GM21423 (cell line): Measurements from ENCODE around the gene KIAA0513.
"Not testable (repeated sequence)": the region's sequence is repeated elsewhere in the genome, so short reads cannot be mapped to it uniquely, and the experiment has no call there.

Experiments
- ATAC-seq: cut with Tn5 transposase; IDR thresholded peaks from one replicate; pipeline ENCODE4 v1.9.1; 2021; ENCODE audit warnings: mild to moderate bottlenecking, moderate library complexity; ENCODE audit not compliant: unreplicated experiment

KIAA0513 gene

GRCh38 chr16:85105475-85105874, 77.9 kb downstream of the KIAA0513 start:
- ATAC-seq: no peak

GRCh38 chr16:85107083-85107482, 79.5 kb downstream of the KIAA0513 start:
- ATAC-seq: no peak

DNA sequence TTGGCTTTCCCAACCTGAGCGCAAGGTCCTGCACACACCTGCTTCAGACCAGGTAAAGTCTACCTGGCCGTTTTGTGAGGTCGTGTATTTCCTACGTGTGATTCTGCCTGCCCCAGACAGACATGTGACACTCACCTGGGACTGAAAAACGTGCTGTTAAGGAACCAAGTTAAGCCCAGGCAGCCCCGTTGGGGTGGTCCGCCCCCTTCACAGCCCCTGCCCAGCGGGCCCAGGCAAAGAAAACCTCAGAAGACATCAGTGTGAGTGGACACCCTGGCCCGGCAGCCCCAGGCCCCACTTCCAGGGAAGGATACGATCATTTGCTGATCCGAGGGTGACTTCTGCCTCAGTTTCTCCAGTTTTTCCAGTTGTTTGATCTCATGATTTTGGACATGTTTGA, 79.9 kb downstream of the KIAA0513 start:
- ATAC-seq: no peak

DNA sequence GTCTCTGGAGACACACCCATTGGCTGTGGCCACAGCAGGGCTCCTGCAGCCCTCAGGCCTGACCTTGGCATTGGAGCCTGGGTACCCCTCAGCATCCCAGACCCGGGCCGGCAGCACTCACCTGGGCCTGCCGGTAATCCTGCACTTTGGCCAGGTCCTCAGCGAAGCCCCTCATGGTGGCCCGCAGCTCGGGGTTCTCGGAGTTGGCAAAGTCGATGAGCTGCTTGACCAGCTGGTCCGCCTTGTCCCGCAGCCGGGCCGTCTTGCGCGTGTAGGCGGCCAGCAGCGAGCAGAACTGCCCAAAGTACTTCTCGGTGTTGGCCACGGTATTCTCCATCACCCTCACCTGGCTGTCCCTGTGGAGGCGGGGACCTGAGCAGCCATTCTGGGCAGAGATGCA, 82.5 kb downstream of the KIAA0513 start:
- no peak for ATAC-seq

DNA sequence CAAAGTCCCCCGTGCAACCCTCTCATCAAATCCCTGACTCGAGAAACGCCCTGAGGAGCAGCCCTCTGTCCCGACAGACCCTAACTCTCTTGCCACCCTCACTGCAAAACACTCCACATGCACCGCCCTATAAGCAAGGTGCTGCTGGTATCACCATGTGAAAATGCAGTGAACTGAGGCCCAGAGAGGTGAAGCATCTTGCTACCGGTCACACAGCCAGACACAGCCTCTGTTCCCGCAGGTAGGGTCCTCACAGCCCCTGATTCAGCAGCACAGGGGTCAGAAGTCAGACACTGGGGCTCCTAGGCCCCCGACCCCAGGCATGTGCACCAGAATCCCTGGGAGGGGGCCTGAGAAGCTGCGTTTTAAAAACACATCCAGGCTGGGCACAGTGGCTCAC, 83.6 kb downstream of the KIAA0513 start:
- no peak for ATAC-seq

DNA sequence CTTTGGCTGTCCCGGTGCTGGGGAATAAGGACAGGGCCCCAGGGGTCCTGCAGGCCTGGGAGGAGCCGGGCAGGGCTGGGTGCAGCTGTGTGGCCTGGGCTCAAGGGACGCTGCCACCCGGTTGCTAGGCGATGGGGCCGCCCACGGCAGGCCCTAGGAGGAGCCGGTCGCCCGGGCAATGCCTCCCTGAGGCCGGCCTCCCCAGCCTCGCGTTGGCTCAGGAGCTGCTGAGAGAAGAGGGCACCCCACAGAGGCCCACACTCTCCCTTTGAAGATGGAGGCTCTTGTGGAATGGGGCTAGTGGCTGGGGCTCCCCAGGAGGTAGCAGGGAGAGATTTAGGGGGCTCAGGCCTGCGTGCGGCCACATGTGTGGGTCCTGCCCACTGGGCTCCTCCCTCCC, 84.8 kb downstream of the KIAA0513 start, which contains the start of gene CIBAR2:
Gene CIBAR2, minus strand, starts transcription at position 109 of the 400 bp plus-strand sequence. CDS start 120 bp downstream, outside the sequence.
- no peak for ATAC-seq

- ATAC-seq: no peak
Observed at GRCh38 chr16:85113168-85113733, 85.7 kb downstream of the KIAA0513 start.

GRCh38 chr16:85113913-85114312, 86.3 kb downstream of the KIAA0513 start:
- no peak for ATAC-seq

- peak; percentile 67 for ATAC-seq
Observed at GRCh38 chr16:85114909-85115567, 87.4 kb downstream of the KIAA0513 start.

- no peak for ATAC-seq
Observed at GRCh38 chr16:85117418-85117817, 89.8 kb downstream of the KIAA0513 start.

- ATAC-seq: no peak
Observed at GRCh38 chr16:85120006-85120340, 92.4 kb downstream of the KIAA0513 start.

DNA sequence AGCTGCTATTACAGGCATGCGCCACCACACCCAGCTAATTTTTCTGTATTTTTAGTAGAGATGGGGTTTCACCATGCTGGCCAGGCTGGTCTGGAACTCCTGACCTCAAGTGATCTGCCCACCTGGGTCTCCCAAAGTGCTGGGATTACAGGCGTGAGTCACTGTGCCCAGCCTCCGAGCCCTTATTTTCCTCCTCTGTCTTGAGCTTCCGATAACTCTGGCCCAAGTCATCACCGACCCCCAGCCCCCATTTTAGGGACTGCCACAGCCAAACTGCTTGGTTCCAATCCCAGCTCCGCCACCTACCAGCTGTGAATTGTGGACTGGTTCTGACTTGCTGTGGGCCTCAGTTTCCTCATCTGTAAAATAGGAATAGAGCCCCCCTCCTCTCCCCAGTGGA, 95.8 kb downstream of the KIAA0513 start:
- ATAC-seq: not testable (repeated sequence)

DNA sequence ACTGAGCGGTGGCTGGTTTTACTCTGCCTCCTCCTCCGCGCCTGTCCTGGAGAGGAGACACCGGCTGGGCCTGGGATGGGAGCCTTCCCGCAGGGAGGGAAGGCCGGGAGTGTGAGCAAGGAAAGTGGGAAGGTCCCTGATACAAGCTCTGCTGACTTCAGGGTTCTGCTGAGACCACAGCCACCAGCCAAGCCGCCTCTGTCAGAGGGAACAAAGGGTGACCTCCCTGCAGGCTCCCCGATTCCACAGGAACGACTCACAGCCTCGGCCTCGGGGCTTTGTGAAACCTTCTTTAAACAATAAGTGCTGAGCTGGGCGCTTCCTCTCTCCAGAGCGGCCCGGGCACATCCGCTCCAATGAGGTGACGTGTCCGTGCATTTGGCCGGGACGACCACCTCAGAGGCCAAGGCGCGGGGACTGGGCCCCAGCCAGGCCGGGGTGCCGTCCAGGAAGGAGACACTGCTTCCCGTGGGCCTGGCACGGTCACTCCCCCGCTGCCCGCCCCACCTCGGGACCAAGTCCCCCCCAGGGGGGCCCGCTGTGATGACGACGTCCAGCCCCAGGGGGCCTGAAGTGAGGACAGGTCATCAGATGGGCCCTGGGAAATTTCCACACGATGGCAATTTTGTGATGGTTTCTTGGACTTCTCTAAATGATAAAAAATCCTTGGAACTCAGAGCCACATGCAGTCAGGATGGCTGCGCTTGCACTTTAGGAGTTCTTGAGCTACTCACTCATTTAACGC, 96.5 kb downstream of the KIAA0513 start:
- no peak for ATAC-seq

DNA sequence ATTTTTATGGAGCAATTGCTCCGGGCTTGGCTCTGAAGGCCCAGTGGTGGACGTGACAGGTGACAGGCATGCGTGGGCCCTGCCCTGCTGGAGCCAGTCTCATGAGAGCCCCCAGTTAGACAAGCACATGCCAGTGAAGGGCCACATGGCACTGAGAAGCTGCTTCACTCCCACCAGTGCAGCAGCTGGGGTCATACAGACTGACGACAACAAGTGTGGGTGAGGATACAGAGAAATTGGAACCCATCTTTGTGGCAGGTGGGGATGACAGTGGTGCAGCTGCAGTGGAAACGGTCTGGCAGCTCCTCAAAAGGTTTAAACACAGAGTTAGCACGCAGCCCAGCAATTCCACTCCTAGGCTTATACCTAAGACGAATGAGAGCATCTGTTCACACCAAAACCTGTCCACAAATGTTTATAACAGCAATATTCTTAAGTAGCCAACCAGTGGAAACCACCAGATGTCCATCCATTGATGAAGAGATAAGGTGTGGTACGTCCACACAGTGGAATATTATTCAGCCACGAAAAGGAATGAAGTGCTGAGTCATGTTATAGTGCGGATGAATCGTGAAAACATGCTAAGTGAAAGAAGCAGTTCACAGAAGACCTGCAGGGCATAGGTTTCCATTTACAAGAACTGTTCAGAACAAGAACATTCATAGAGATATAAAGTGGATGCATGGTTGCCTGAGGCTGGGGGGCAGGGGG, 97.2 kb downstream of the KIAA0513 start:
- ATAC-seq: no peak

DNA sequence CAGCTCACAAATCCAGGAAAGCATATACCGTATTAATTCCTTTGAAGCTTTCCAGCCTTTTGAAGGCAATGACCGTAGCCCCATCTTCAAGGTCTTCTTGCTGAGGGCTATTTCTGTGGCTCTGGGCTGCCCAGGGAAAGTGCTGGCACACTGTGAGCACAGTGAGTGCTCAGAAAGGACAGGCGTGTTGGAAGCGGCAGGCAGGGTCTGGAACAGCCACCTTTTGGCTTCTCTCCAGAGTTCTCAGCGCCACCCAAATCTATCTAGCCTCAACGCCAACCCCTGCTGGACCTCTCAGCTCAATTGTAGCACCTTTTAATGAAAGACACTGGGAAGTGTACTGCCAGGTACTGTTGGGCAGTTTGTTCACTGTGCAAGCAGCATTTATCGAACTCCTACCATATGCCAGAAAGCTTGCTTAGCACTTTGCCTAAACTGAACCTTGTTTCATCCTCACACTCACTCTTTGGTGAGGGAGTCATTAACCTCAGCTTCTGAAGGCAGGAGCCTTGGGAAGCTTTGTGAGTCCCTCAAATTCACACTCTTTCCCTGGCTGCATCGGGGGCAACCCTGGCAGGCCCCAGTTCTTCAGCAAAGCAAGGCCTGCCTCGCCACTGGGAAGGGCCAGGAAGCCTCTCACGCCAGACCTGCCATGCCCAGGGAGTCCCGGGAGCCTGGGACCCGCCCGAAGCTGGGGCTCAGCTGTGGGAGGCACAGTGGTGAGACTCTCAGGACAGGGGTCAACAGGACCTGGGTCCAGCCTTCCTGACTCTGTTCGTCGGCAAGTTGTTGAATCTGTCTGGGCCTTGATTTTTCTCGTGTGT, 98.2 kb downstream of the KIAA0513 start:
- no peak for ATAC-seq

DNA sequence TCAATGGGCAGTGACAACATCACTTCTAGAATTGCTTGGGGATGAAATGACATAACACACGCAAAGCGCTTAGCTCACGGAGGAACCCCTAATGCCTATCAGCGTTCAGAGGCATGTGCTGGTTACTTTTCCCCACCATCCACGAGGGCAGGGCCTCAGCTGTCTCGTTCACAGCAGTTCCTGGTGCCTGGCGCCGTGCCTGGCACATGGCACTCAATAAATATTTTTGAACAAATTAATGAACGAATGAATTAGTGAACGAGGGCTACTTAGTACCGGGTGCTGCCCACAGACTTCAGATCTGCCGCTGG, 98.8 kb downstream of the KIAA0513 start:
- no peak for ATAC-seq

- ATAC-seq: no peak
Observed at GRCh38 chr16:85126705-85127378, 99.2 kb downstream of the KIAA0513 start.

DNA sequence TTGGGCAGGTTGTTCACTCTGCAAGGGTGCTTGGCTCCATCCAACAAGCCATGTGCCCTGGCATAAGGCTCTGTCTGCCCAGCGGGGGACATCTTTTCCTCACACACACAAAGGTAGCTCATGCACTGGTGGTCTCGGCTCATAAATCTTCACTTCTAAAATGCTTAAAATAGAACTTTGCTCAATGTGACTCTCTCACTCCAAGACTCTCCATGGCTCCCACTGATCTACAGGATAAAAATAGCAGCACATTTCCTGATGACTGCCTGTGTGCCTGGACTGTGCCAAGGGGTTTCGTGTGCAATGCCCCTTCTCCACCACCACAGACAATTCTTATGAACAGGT, 99.8 kb downstream of the KIAA0513 start:
- no peak for ATAC-seq

DNA sequence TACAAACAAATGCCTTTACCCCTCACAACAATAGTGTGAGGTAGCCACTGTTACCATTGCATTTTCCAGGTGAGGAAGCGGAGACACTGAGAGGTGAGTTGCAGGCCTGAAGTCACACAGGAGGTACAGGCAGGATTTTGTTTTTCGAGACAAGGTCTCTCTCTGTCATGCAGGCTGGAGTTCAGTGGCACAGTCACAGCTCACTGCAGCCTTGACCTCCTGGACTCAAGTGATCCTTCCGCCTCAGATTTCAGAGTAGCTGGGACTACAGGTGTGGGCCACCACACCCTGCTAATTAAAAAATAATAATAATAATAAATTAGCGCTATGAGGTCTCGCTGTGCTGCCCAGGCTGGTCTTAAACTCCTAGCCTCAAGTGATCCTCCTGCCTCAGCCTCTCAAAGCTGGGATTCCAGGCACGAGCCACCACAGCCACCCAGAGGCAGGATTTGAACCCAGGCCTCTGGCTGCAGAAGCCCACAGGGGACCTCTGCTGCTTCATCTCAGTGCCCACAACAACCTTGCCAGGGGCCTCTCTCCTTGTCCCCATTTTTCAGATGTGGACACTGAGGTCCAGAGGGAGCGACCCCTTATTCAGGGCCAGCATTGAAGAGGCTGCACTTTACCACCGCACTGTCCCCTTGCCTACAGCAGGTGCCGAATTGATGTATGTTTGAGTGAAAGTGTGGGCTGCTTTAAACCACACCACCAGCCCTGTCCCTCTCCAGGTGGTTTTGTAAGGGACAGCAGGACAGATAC, 100.7 kb downstream of the KIAA0513 start:
- ATAC-seq: no peak
